T-helper 2 cell treated with Interferon-gamma antibody and Interleukin-4, amounts not matched to agents 100 ng/mL and 5 ng/mL, for 36 hours (primary cell): Measurements from ENCODE around the gene IGF2BP3. TPM values are rescaled to one million over a fixed set of nuclear protein-coding genes. Genes with fewer than 3 reads are reported as not detected.

Source experiments
- intact Hi-C: fragments of 100-400 bp; cut with micrococcal nuclease; formaldehyde crosslinking; loops from one replicate; pipeline ENCODE4 v1.15.1; 2023
- total RNA-seq: library from RNA; stranded (reverse); gene quantifications from 2 replicates; pipeline ENCODE4 v1.2.3, GENCODE V29; 2022

Gene IGF2BP3
- total RNA-seq, 1 donor from 2014 or later: 15.0 TPM

- intact Hi-C loops: loop anchor here (1.0 kb wide), 3 partner anchors 22 to 191 kb away; partner anchors contain the start of gene MALSU1
Measured at GRCh38 chr7:23277359-23277989, 192.8 kb downstream of the IGF2BP3 start.

- intact Hi-C loops: loop anchor here (1.0 kb wide), 3 partner anchors 22 to 191 kb away; partner anchors contain the start of gene MALSU1
Measured at GRCh38 chr7:23276947-23277346, 193.3 kb downstream of the IGF2BP3 start.

GRCh38 chr7:23276376-23276775, 193.9 kb downstream of the IGF2BP3 start:
- intact Hi-C loops: no loop called here

GRCh38 chr7:23275912-23276311, 194.4 kb downstream of the IGF2BP3 start:
- intact Hi-C loops: no loop called here

- intact Hi-C loops: loop anchor here (1.0 to 5.0 kb wide), 9 partner anchors 26 to 440 kb away; partner anchors contain the start of genes CCDC126, MALSU1, NUP42 and TRA2A
Measured at GRCh38 chr7:23273141-23273599, 197.1 kb downstream of the IGF2BP3 start.

GRCh38 chr7:23272275-23272674, 198.0 kb downstream of the IGF2BP3 start:
- intact Hi-C loops: loop anchor here (2.0 to 5.0 kb wide), 4 partner anchors 90 to 441 kb away; partner anchors contain the start of genes NUP42 and TRA2A

GRCh38 chr7:23268746-23269145, 201.5 kb downstream of the IGF2BP3 start:
- intact Hi-C loops: no loop called here

- intact Hi-C loops: no loop called here
Measured at GRCh38 chr7:23268167-23268566, 202.1 kb downstream of the IGF2BP3 start.

- intact Hi-C loops: no loop called here
Measured at GRCh38 chr7:23267357-23267756, 202.9 kb downstream of the IGF2BP3 start.

GRCh38 chr7:23266918-23267317, 203.4 kb downstream of the IGF2BP3 start:
- intact Hi-C loops: no loop called here

- intact Hi-C loops: no loop called here
Measured at GRCh38 chr7:23264916-23265458, 205.3 kb downstream of the IGF2BP3 start.

GRCh38 chr7:23261843-23262452, 208.3 kb downstream of the IGF2BP3 start:
- intact Hi-C loops: no loop called here

GRCh38 chr7:23260371-23260770, 209.9 kb downstream of the IGF2BP3 start:
- intact Hi-C loops: no loop called here

Other genes with a start within 250 kb of the IGF2BP3 start
- 0.73 and 0.82 TPM in 2 replicates for gene GPNMB, start 223.7 kb downstream of the IGF2BP3 start, total RNA-seq
- gene MALSU1, start 171.2 kb downstream of the IGF2BP3 start, total RNA-seq: 56.3 and 61.4 TPM in 2 replicates
- 125 and 131 TPM in 2 replicates for gene TRA2A, start 61.5 kb upstream of the IGF2BP3 start, total RNA-seq
- gene CCDC126, start 126.9 kb upstream of the IGF2BP3 start, total RNA-seq: 5.7 and 7.0 TPM in 2 replicates
- gene FAM221A, start 209.7 kb upstream of the IGF2BP3 start, total RNA-seq: 2.5 and 3.6 TPM in 2 replicates
- gene STK31, start 239.7 kb upstream of the IGF2BP3 start, total RNA-seq: 0.07 and 0.32 TPM in 2 replicates